ENCODE results near the gene SLC1A5. TPM values are rescaled to one million over a fixed set of nuclear protein-coding genes. Genes with fewer than 3 reads are reported as not detected.
"Not testable (repeated sequence)": the region's sequence is repeated elsewhere in the genome, so short reads cannot be mapped to it uniquely, and the experiment has no call there.

Gene SLC1A5
- total RNA-seq, 1 donor from 2014 or later: 86.8 TPM

DNA sequence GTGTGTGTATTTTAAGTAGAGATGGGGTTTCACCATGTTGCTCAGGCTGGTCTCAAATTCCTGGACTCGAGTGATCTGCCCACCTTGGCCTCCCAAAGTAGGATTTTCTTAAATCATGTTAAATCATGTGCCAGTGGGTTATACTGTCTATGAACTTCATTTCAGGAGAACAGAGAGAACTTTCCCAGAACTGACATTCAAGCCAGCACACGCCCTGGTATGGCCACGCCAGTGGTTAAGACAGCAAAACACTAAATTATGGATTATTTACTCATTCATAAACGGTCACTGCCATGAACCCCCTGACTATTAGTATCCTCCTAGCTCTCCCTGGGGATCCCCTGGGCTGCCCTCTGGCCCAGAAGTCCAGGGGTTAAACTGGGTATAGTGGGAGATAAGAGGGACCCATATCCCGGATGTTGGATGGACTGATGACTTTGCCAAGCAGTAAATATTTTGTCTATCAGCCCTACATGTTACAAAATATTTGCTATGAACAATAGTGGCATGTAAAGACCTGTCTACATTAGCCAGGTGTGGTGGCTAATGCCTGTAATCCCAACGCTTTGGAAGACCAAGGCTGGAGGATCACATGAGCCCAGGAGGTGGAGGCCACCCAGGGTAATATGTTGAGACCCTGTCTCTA is 26.0 kb downstream of the SLC1A5 start:
- no peaks in the 10 kb centered on the region for H3K27me3 ChIP-seq
- TF ChIP-seq, protein P1, sequence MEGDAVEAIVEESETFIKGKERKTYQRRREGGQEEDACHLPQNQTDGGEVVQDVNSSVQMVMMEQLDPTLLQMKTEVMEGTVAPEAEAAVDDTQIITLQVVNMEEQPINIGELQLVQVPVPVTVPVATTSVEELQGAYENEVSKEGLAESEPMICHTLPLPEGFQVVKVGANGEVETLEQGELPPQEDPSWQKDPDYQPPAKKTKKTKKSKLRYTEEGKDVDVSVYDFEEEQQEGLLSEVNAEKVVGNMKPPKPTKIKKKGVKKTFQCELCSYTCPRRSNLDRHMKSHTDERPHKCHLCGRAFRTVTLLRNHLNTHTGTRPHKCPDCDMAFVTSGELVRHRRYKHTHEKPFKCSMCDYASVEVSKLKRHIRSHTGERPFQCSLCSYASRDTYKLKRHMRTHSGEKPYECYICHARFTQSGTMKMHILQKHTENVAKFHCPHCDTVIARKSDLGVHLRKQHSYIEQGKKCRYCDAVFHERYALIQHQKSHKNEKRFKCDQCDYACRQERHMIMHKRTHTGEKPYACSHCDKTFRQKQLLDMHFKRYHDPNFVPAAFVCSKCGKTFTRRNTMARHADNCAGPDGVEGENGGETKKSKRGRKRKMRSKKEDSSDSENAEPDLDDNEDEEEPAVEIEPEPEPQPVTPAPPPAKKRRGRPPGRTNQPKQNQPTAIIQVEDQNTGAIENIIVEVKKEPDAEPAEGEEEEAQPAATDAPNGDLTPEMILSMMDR (IDR thresholded peaks at IDR 0.05): no peak
- no peak for DNase-seq (ENCODE audit: low spot score in 2 of 2)
- H3K4me3 ChIP-seq: no peak overlapping the region
- intact Hi-C loops (cut with DNase I): no loop called here
- no peaks in the 10 kb centered on the region for H3K4me1 ChIP-seq
- no peak overlapping the region for H3K27ac ChIP-seq
- H3K36me3 ChIP-seq: no peaks in the 10 kb centered on the region
- H3K9me3 ChIP-seq: no peaks in the 10 kb centered on the region

DNA sequence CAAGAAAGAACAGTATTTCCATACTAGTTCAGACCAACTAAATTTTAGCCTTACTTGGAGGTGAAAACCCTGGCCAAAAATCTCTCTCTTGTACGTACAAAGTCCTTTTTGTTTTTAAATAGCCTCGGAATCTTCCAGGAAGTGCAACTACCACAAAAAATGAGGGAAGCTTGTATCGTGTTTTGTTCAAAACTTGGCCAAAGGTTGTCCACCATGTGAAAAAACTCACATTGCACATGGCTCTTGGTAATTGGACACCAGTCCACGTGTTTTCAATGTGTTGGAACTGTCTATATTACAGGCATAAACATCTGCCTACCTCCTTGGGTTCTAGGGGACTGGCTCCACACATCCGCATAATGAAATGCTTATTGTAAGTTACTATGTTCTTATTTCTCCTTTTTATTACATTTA is 27.0 kb downstream of the SLC1A5 start:
- peaks cover 2 to 6% of the 10 kb centered on the region in 2 donors for H3K36me3 ChIP-seq
- H3K27me3 ChIP-seq: no peaks in the 10 kb centered on the region
- no peak overlapping the region for H3K27ac ChIP-seq
- H3K4me3 ChIP-seq: no peak overlapping the region
- intact Hi-C loops (cut with DNase I): no loop called here
- TF ChIP-seq, protein P1 (IDR thresholded peaks at IDR 0.05): no peak
- no peak for DNase-seq (ENCODE audit: low spot score in 2 of 2)
- H3K4me1 ChIP-seq: no peaks in the 10 kb centered on the region
- H3K9me3 ChIP-seq: no peaks in the 10 kb centered on the region

DNA sequence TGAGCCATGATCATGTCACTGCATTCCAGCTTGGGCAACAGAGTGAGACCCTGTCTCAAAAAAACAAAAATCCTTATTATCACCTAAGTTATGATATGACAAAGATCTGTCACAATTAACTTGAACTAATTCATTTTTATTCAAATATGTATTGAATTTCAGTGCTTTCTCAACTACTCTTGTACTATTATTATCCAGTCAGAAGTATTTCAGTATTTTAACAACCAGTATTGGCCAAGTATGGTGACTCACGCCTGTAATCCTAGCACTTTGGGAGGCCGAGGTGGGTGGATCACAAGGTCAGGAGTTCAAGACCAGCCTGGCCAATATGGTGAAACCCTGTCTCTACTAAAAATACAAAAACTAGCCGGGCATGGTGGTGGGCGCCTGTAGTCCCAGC is 27.5 kb downstream of the SLC1A5 start:
- intact Hi-C loops (cut with DNase I); H3K27me3 ChIP-seq; H3K27ac ChIP-seq; DNase-seq (ENCODE audit: low spot score in 2 of 2); H3K36me3 ChIP-seq; H3K4me1 ChIP-seq; H3K9me3 ChIP-seq; H3K4me3 ChIP-seq: not testable (repeated sequence)

DNA sequence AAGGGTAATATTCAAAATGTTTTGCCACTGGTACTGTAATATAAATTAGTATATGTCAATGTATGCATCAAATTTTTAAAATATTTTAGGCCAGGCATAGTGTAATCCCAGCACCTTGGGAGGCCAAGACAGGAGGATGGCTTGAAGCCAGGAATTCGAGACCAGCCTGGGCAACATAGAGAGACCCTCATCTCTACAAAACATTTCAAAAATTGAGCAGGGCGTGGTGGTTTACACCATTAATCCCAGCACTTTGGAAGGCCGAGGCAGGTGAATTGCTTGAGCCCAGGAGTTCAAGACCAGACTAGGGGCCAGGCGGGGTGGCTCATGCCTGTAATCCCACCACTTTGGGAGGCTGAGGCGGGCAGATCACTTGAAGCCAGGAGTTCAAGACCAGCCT is 28.0 kb downstream of the SLC1A5 start:
- no peaks in the 10 kb centered on the region for H3K9me3 ChIP-seq
- no peaks in the 10 kb centered on the region for H3K4me1 ChIP-seq
- H3K4me3 ChIP-seq: no peak overlapping the region
- H3K36me3 ChIP-seq: peaks cover 7 to 9% of the 10 kb centered on the region in 2 donors
- intact Hi-C loops (cut with DNase I): no loop called here
- no peak overlapping the region for H3K27ac ChIP-seq
- DNase-seq (ENCODE audit: low spot score in 2 of 2): no peak
- H3K27me3 ChIP-seq: no peaks in the 10 kb centered on the region
- TF ChIP-seq, protein P1 (IDR thresholded peaks at IDR 0.05): no peak

DNA sequence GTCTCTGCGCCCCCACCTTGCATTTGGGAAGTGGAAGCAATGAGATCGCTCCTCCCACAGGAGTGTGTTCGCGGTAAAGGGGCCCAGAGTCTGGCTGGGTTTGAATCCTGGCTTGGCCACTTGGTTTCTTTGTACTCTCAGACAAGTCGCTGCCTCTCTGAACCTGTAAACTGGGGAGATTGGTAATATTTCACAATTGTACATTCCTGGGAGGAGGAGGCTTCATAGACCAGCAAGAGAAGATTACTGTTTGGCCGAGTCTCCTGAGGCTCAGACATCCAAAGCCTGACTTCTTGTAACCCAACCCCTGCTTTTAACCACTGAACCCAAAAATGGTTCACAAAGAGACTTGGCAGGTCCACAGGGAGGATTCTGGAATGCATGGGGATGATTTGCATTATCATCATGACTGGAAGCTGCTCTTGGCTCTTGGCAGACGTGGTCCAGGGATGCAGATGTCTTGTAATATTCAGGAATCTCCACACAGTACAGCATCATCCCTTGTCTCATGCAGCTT is 28.5 kb downstream of the SLC1A5 start:
- H3K4me3 ChIP-seq: no peak overlapping the region
- TF ChIP-seq, protein P1 (IDR thresholded peaks at IDR 0.05): no peak
- H3K36me3 ChIP-seq: peaks cover 7 to 9% of the 10 kb centered on the region in 2 donors
- no peaks in the 10 kb centered on the region for H3K27me3 ChIP-seq
- H3K9me3 ChIP-seq: no peaks in the 10 kb centered on the region
- intact Hi-C loops (cut with DNase I): loop anchor here (5.0 kb wide), 1 partner anchor 232 kb away; no protein-coding TSS in a partner anchor
- DNase-seq (ENCODE audit: low spot score in 2 of 2): peak in 1 of 2 donors; percentile 73
- no peaks in the 10 kb centered on the region for H3K4me1 ChIP-seq
- no peak overlapping the region for H3K27ac ChIP-seq

DNA sequence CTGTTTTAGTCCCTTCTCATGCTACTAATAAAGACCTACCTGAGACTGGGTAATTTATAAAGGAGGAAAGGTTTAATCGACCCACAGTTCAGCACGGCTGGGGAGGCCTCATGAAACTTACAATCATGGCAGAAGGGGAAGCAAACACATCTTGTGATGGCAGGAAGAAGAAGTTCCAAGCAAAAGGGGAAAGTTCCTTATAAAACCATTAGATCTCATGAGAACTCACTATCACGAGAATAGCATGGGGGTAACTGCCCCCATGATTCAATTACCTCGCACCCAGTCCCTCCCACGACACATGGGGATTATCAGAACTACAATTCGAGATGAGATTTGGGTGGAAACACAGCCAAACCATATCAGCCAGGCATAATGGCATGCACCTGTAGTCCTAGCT is 29.2 kb downstream of the SLC1A5 start:
- Histone ChIP-seq H3K9me3 (no peaks in the 10 kb centered on the region), H3K36me3 (peaks cover 7 to 9% of the 10 kb centered on the region in 2 donors), H3K27me3 (no peaks in the 10 kb centered on the region), H3K27ac (no peak overlapping the region), H3K4me3 (no peak overlapping the region), H3K4me1 (no peaks in the 10 kb centered on the region)
- TF ChIP-seq, protein P1 (IDR thresholded peaks at IDR 0.05): no peak
- DNase-seq (ENCODE audit: low spot score in 2 of 2): no peak
- intact Hi-C loops (cut with DNase I): loop anchor here (5.0 kb wide), 1 partner anchor 233 kb away; no protein-coding TSS in a partner anchor

All from ascending aorta (tissue), 2 donors.